NCI-H2029 (cell line): ENCODE measurements around the gene CFAP97D2.
"Not testable (repeated sequence)": the region's sequence is repeated elsewhere in the genome, so short reads cannot be mapped to it uniquely, and the experiment has no call there.

Experiments
- DNase-seq: peaks from one replicate; lab custom pipeline; 2025; lab: John Stamatoyannopoulos, UW

CFAP97D2 gene

GRCh38 chr13:114235697-114236096, 56.6 kb downstream of the CFAP97D2 start:
- no peak for DNase-seq

DNA sequence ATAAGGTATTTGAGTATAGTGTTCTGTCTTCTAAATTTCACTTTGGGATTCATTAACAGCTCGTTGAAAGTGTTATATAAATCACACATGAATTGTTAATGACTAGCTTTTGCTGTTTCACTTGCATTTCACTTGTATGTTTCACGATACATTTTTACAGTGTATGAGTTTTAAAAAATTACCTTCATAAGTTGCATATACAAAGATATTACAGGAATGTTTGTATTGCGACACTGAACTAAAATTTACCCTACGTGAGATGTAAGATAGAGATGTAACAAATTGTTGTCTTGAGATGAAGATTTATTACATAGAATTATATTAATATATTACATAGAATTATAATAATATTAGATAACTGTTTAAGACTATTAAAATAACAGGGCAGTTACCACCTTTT, 57.2 kb downstream of the CFAP97D2 start:
- DNase-seq, result no peak

DNA sequence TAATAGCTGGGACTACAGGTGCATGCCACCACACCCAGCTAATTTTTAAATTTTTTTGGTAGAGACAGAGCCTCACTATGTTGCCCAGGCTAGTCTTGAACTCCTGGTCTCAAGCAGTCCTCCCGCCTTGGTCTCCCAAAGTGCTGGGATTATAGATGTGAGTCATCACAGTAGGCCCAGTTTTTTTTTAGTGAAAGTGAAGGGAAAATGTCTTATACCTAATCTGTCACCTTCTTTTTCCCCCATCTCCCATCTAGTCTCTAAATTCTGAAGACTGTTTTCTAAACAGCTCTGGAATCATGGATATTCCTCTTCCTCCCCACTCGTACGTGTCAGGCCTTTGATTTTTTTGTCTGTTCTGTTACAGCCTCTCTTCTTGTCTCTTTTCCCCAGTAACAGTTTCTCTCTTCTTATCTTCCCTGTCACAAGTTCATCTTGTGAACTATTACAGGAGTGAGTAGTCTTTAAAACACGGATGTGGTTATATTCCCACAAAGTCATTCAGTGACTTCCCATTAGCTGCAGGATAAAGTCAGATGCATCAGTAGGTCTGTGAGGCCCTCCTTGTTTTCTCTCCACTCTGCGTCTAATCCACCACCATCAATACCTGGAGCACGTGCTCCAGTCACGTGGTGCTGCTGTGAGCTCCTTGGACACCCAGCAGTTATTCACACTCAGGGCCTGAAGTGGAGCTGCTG, 58.5 kb downstream of the CFAP97D2 start:
- no peak for DNase-seq

DNA sequence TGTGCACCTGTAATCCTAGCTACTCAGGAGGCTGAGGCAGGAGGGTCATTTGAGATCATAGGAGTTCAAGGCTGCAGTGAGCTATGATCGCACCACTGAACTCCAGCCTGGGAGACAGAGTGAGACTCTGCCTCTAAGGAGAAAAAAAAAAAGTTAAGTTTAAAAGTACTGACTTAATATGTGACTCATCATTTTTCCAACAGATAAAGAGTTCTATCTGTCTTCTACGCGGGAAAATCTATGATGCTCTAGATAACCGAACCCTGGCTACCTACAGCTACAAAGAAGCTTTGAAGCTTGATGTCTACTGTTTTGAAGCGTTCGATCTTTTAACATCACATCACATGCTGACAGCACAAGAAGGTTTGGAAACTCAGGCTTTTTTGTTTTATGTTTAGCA, 62.9 kb downstream of the CFAP97D2 start:
- no peak for DNase-seq

GRCh38 chr13:114243971-114244370, 64.9 kb downstream of the CFAP97D2 start:
- DNase-seq, result no peak

GRCh38 chr13:114244637-114245036, 65.6 kb downstream of the CFAP97D2 start:
- no peak for DNase-seq

DNA sequence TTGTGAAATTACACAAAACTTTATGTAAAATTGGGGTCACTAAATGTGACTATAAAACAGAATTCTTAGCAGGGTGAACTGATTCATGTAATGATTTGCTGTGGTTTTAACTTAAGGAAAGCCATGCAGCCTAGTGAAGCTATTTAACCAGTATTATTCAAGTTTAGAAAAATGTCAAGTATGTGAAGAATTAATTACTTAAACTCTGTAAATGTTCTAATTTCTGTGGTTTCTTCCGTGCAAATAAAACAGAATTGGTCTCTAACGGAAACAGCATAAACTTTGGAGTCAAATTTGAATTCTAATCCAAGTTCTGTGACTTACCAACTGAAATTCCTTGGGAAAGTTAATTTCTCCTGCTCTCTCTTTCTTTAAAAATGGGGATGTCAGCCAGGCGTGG, 69.0 kb downstream of the CFAP97D2 start:
- no peak for DNase-seq

DNA sequence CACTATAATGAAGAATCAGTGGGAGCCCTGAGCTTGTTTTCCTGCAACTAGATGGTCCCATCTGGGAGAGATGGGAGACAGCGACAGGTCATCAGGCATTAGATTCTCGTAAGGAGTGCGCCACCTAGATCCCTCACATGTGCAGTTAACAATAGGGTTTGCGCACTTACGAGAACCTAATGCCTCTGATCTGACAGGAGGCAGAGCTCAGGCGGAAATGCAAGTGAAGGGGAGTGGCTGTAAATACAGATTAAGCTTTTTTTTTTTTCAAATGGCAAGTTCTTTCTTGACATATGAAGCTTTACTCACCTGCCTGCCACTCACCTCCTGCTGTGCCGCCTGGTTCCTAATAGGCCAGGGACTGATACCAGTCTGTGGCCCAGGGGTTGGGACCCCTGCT, 70.0 kb downstream of the CFAP97D2 start:
- DNase-seq, result no peak

GRCh38 chr13:114251639-114252440, 72.8 kb downstream of the CFAP97D2 start:
- DNase-seq, result peak; percentile 57

GRCh38 chr13:114256547-114256946, 77.5 kb downstream of the CFAP97D2 start:
- no peak for DNase-seq

- no peak for DNase-seq
These were observed 78.0 kb downstream of the CFAP97D2 start for GRCh38 chr13:114257014-114257413.

- DNase-seq, result no peak
These were observed 79.5 kb downstream of the CFAP97D2 start for GRCh38 chr13:114258589-114258988.

DNA sequence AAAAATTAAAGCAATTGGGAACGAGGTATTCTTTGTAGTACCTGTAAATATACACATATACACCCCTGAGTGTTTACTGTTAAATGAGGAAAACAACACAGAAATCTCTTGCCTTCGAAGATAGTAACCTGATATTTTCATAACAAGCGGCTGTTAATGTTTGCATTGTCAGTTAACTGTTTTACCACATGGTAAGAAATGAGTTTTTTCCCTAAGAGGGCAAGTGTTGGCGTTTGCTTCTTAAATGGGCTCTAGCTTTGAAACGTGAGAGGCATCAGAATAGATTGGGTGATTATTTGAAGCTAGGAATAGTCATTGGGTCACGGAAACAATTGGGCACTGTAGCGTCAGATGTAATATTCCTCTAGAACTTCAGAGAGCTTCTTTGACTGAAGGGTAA, 80.3 kb downstream of the CFAP97D2 start:
- DNase-seq, result peak; percentile 32

DNA sequence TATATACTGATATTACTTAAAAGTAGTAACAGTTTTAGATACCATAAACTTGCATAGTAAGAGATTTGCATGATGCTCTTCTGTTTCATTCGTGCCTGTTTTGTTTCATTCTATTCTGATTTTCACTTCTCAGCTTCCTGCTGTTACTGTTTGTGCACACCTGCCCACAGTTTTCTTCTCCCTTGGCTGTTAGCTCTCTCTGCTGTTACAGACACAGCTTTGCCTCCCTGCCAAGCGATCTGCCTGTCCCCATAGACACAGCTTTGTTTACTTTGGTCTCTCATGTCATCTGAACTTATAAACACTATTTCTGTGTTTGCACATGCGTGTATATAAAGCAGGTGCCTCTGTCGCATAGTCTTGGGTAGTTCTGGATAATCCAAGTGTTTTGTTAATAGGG, 80.9 kb downstream of the CFAP97D2 start:
- peak; percentile 74 for DNase-seq

GRCh38 chr13:114260814-114261213, 81.8 kb downstream of the CFAP97D2 start:
- DNase-seq, result no peak

DNA sequence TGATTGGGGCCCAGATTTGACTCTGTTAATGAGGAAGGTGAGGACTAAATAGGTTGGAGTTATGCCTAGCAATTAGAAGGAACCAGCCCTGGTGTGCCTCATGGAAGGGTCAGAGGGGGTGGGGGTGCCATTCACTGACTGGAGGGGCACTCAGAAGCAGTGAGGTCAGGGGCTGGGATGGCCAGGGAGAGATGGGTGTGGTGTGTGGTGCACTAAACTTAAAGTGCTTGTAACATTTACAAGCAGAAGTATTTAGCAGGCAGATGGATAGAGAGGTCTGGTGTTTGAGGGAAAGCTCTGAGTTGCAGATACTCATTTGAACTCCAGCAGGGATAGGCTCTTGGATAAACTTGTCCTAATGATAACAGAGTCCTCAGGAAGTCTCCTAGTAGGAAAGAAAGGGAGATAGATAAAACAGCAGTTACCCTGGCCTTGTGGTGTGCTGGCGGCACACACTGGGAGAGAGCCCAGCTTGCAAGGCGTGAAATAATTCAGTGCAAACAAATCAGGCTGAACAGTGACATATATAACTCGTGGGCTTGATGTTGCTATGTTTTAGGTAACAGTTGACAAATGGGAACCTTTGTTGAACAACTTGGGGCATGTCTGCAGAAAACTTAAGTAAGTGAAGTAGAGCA, 82.4 kb downstream of the CFAP97D2 start:
- DNase-seq, result no peak

- DNase-seq, result no peak
These were observed 84.5 kb downstream of the CFAP97D2 start for GRCh38 chr13:114263578-114263977.

GRCh38 chr13:114264313-114264712, 85.3 kb downstream of the CFAP97D2 start:
- DNase-seq, result not testable (repeated sequence)

- no peak for DNase-seq
These were observed 86.0 kb downstream of the CFAP97D2 start for GRCh38 chr13:114264886-114265611.

DNA sequence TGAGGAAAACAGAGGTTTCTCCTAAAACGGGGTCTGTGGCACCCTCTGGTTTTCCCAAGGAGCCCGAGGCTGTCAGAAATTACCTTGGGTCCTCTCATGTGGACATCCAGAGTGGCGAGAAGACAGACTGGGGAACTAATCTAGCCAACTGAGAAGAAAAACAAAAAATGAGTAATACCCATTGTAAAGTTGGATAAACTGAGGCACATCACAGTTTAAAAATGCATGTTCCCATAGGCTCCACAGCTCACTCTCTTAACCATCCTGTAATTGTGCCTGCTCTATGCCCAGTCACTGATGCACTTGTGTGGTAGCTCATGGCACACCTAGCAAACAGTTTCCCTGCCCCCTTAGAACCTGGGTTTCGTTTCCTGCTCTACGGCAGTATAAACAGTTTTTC, 87.2 kb downstream of the CFAP97D2 start:
- no peak for DNase-seq

DNA sequence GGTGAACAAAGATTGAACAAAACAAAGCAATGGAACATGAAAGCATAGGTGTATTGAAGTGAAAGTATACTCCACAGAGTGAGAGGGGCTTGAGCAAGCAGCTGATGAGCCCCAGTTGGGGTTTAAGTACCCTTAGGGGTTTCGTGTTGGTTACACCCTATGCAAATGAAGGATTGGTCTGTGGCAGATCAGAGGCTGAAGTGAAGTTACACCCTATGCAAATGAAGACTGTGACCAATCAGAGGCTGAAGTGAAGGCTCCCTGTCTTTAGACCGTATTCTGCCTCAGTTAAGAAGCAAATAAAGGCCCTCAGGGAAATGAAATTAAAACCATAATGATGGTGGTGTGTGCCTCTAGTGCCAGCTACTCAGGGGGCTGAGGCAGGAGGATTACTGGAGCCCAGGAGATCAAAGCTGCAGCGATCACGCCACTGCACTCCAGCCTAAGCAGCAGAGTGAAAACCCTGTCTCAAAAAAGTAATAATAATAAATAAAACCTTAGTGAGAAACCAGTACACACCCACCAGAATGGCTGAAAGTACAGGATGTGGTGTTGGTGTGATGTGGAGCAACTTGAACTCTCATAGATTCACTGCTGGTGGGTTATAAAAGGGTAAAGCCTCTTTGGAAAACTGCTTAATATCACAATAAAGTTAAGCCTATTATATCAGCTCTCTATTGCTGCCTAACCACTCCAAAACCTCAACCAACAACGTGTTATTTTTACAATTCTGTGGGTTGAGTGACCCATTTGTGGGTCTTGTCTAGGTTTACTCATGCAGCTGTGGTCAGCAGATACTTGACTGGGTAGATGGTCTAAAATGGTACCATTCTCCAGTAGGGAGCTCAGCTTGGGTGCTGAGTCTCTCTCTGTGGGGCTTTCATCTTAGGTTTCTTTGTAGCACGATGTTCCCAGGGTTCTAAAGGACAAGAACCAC, 89.6 kb downstream of the CFAP97D2 start:
- no peak for DNase-seq
